IMR-90 (cell line): ENCODE results near the gene RNF114. TPM values are rescaled to one million over a fixed set of nuclear protein-coding genes. Genes with fewer than 3 reads are reported as not detected.

Experiments used
- ATAC-seq: fragments of 200-7000 bp; cut with Tn5 transposase; 2 replicates; pipeline ENCODE4 v1.9.1; 2020; ENCODE audit warnings: low read depth, mild to moderate bottlenecking, moderate library complexity
- BruUV-seq: library from RNA; stranded (reverse); fragments of 400-500 nt; replicated peaks from 2 replicates; lab custom pipeline; 2021; lab: Mats Ljungman, UMichigan
- CTCF ChIA-PET: fragments of 300-600 bp; formaldehyde crosslinking; extraction: SDS; loops from one replicate; lab custom pipeline; 2021; ENCODE audit warnings: antibody characterized with exemption; lab: Yijun Ruan, JAX
- POLR2A ChIA-PET: fragments of 300-600 bp; sonication (Branson Sonifier 250); formaldehyde crosslinking; loops from one replicate; lab custom pipeline; 2022; ENCODE audit warnings: antibody characterized with exemption; ENCODE audit not compliant: unreplicated experiment; lab: Charles Lee
- DNase-seq: peaks from one replicate; pipeline ENCODE4 v3.0.0; 2013
- H2AFZ ChIP-seq: replicated peaks from 2 replicates; pipeline ENCODE3; 2013; ENCODE audit warnings: low read length, mild to moderate bottlenecking; ENCODE audit not compliant: poor library complexity
- H2AK5ac ChIP-seq: 2 replicates; pipeline ENCODE4 v1.6.1; 2013; ENCODE audit warnings: low read depth, low read length, inconsistent platforms
- H2AK9ac ChIP-seq: replicated peaks from 2 replicates; pipeline ENCODE3; 2013; ENCODE audit warnings: mild to moderate bottlenecking, low read depth, low read length, moderate library complexity; ENCODE audit not compliant: poor library complexity
- H2BK120ac ChIP-seq: 2 replicates; pipeline ENCODE4 v1.6.1; 2013; ENCODE audit warnings: low read depth, low read length, inconsistent platforms
- H2BK15ac ChIP-seq: 3 replicates; pipeline ENCODE4 v1.6.1; 2013; ENCODE audit warnings: low read depth, low read length, inconsistent platforms
- H2BK20ac ChIP-seq: 2 replicates; pipeline ENCODE4 v1.6.1; 2013; ENCODE audit warnings: low read depth, mild to moderate bottlenecking, inconsistent platforms, low read length, moderate library complexity
- H2BK5ac ChIP-seq: 2 replicates; pipeline ENCODE4 v1.6.1; 2013; ENCODE audit warnings: mild to moderate bottlenecking, low read depth, low read length, inconsistent platforms; ENCODE audit not compliant: poor library complexity, severe bottlenecking
- H3K14ac ChIP-seq: replicated peaks from 2 replicates; pipeline ENCODE4 v1.6.1; 2013; ENCODE audit warnings: low read depth, low read length, inconsistent platforms
- H3K18ac ChIP-seq: 2 replicates; pipeline ENCODE4 v1.6.1; 2013; ENCODE audit warnings: low read depth, low read length, control low read depth
- H3K23ac ChIP-seq: 2 replicates; pipeline ENCODE4 v1.6.1; 2013; ENCODE audit warnings: low read depth, low read length, inconsistent platforms
- H3K27ac ChIP-seq: 2 replicates; pipeline ENCODE4 v1.5.1; 2013; ENCODE audit warnings: mild to moderate bottlenecking, control low read depth, low read length; ENCODE audit not compliant: insufficient read depth
- H3K27me3 ChIP-seq: 2 replicates; pipeline ENCODE4 v1.6.1; 2013; ENCODE audit warnings: low read length; ENCODE audit not compliant: control insufficient read depth, insufficient read depth
- H3K36me3 ChIP-seq: 2 replicates; pipeline ENCODE4 v1.6.1; 2013; ENCODE audit warnings: low read length, mixed read lengths; ENCODE audit not compliant: control insufficient read depth, insufficient read depth
- H3K4ac ChIP-seq: 2 replicates; pipeline ENCODE4 v1.6.1; 2013; ENCODE audit warnings: low read depth, low read length, inconsistent platforms
- H3K4me1 ChIP-seq: 2 replicates; pipeline ENCODE4 v1.6.1; 2013; ENCODE audit warnings: low read length, mixed read lengths; ENCODE audit not compliant: control insufficient read depth, insufficient read depth
- H3K4me2 ChIP-seq: 2 replicates; pipeline ENCODE4 v1.6.1; 2013; ENCODE audit warnings: low read depth, mild to moderate bottlenecking, control low read depth, low read length, moderate library complexity
- H3K4me3 ChIP-seq: 2 replicates; pipeline ENCODE4 v1.5.1; 2013; ENCODE audit warnings: low read depth, mild to moderate bottlenecking, control low read depth, low read length, moderate library complexity; ENCODE audit not compliant: insufficient read depth
- H3K56ac ChIP-seq: 2 replicates; pipeline ENCODE4 v1.6.1; 2013; ENCODE audit warnings: low read length, inconsistent platforms; ENCODE audit not compliant: insufficient read depth; ENCODE audit errors: extremely low read depth
- H3K79me1 ChIP-seq, 2 experiments: 2 replicates each; pipeline ENCODE4 v1.6.1; 2013; ENCODE audit warnings: low read length in 2 of 2, inconsistent platforms in 1 of 2, low read depth in 1 of 2
- H3K9ac ChIP-seq: 2 replicates; pipeline ENCODE4 v1.6.1; 2013; ENCODE audit warnings: low read depth, low read length, control low read depth
- H3K9me1 ChIP-seq: 2 replicates; pipeline ENCODE4 v1.6.1; 2013; ENCODE audit warnings: low read length, inconsistent platforms; ENCODE audit not compliant: insufficient read depth
- H3K9me3 ChIP-seq: 2 replicates; pipeline ENCODE4 v1.6.1; 2013; ENCODE audit warnings: low read length; ENCODE audit not compliant: control insufficient read depth, insufficient read depth
- H4K20me1 ChIP-seq: 2 replicates; pipeline ENCODE4 v1.6.1; 2013; ENCODE audit warnings: low read length, inconsistent platforms; ENCODE audit not compliant: insufficient read depth
- H4K5ac ChIP-seq: 2 replicates; pipeline ENCODE4 v1.6.1; 2013; ENCODE audit warnings: mild to moderate bottlenecking, low read depth, low read length, control low read depth
- H4K8ac ChIP-seq, 2 experiments: 2 replicates each; pipeline ENCODE4 v1.6.1; 2013; ENCODE audit warnings: low read depth in 2 of 2, low read length in 2 of 2, control low read depth in 1 of 2, inconsistent platforms in 1 of 2
- H4K91ac ChIP-seq: 2 replicates; pipeline ENCODE4 v1.6.1; 2013; ENCODE audit warnings: low read depth, low read length, inconsistent platforms; ENCODE audit not compliant: insufficient read depth
- BHLHE40 ChIP-seq: fragments of 150-350 bp; IDR thresholded peaks from 2 replicates; pipeline ENCODE4 v1.6.1; 2016; ENCODE audit warnings: mild to moderate bottlenecking, low read depth, low read length
- CHD1 ChIP-seq: IDR thresholded peaks from 2 replicates; pipeline ENCODE4 v1.6.1; 2012; ENCODE audit warnings: low read depth, low read length, improper control_type of control experiment
- MAFK ChIP-seq: IDR thresholded peaks from 2 replicates; pipeline ENCODE4 v1.6.1; 2012; ENCODE audit warnings: low read depth, low read length, improper control_type of control experiment
- POLR2A ChIP-seq: IDR thresholded peaks from 2 replicates; pipeline ENCODE4 v1.6.1; 2012; ENCODE audit warnings: mild to moderate bottlenecking, low read depth, low read length
- RCOR1 ChIP-seq: IDR thresholded peaks from 2 replicates; pipeline ENCODE4 v1.6.1; 2012; ENCODE audit warnings: mild to moderate bottlenecking, low read length, improper control_type of control experiment; ENCODE audit not compliant: insufficient replicate concordance
- WGBS, 2 experiments: methylation state at CpG; one replicate each; pipeline versions ENCODE4 v1.1.5 to v1.1.7; 2013; ENCODE audit warnings: missing lambda C conversion rate in 2 of 2; ENCODE audit not compliant: insufficient read length in 1 of 2; ENCODE audit errors: extremely low coverage in 2 of 2; 5-methylcytosine and 5-hydroxymethylcytosine counted together
- dilution Hi-C: fragments of 300-500 bp; cut with HindIII; formaldehyde crosslinking; loops from one replicate; pipeline ENCODE4 v1.14.3; 2018; ENCODE audit warnings: low sequenced_read_pairs; ENCODE audit not compliant: unreplicated experiment
- in situ Hi-C: fragments of 300-500 bp; cut with MboI; formaldehyde crosslinking; loops from 3 replicates; pipeline ENCODE4 v1.14.3; 2019; ENCODE audit warnings: low sequenced_read_pairs, inconsistent platforms, mixed read lengths
- intact Hi-C: fragments of 100-400 bp; cut with micrococcal nuclease; formaldehyde crosslinking; loops from 2 replicates; pipeline ENCODE4 v1.10.0; 2022
- polyA plus RNA-seq, 3 experiments: library from polyadenylated mRNA; depleted of rRNA; stranded (reverse); fragments of >200 nt; gene quantifications; 2 replicates each; pipeline ENCODE4 v1.2.3, GENCODE V29; 2012; ENCODE audit warnings: low replicate concordance in 1 of 3
- total RNA-seq: library from RNA; depleted of rRNA; stranded (reverse); fragments of >200 nt; gene quantifications from 2 replicates; pipeline ENCODE4 v1.2.3, GENCODE V29; 2012
- TF ChIP-seq, protein P1 (sequence below): fragments of 150-350 bp; IDR thresholded peaks from 2 replicates; pipeline ENCODE4 v1.6.1; 2017; ENCODE audit warnings: mild to moderate bottlenecking, antibody characterized with exemption, low read length, low read depth

The RNF114 gene
- total and polyA plus RNA-seq, 2 of the 4 experiments (the other 2 are of a cell fraction) = 44.6 to 62.3 TPM

DNA sequence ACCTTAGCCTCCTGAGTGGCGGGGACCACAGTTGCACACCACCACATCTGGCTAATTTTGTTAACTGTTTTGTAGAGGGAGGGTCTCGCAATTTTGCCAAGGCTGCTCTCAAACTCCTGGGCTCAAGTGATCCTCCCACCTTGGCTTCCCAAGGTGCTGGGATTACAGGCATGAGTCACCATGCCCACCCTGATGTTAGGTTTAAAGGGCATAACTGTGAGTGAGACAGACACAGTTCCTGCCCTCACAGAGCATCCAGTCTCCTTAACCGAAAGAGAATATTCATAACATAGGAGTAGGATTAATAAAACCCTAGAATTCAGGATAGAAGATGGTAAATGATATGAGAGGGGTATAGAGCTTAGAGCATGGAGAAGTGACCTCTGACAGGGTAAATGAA, 17.8 kb upstream of the RNF114 start:
- Histone ChIP-seq H4K20me1 (peaks cover 11% of the 10 kb centered on the region; the same call in 1 of the 2 replicates), H2AK5ac (no peak overlapping the region), H2BK20ac (no peak overlapping the region), H4K91ac (no peak overlapping the region), H3K27ac (no peak overlapping the region), H3K9ac (no peak overlapping the region), H4K5ac (no peak overlapping the region), H2BK120ac (no peak overlapping the region), H3K14ac (no peak overlapping the region), H2BK15ac (no peak overlapping the region), H3K27me3 (no peaks in the 10 kb centered on the region), H3K4ac (no peak overlapping the region), H3K56ac (no peak overlapping the region), H2AFZ (no peak overlapping the region), H2BK5ac (no peak overlapping the region), H3K36me3 (no peaks in the 10 kb centered on the region), H3K9me1 (peaks cover 3% of the 10 kb centered on the region; the same call in 1 of the 2 replicates), H2AK9ac (no peak overlapping the region), H4K8ac (no peak overlapping the region), H3K79me1 (peaks cover 5 to 24% of the 10 kb centered on the region in 2 experiments; a peak in 2 of 4 replicates), H3K23ac (no peak overlapping the region), H3K18ac (no peak overlapping the region), H3K4me3 (no peak overlapping the region), H3K4me1 (peaks cover 9% of the 10 kb centered on the region), H3K9me3 (no peaks in the 10 kb centered on the region), H3K4me2 (no peak overlapping the region)
- no CpG with 5 or more reads among the region's 3 CpGs for WGBS, 2 experiments
- dilution Hi-C loops (no loop called here), in situ Hi-C loops (no loop called here), intact Hi-C loops (no loop called here)
- ChIA-PET CTCF (no interaction called here), POLR2A (no interaction called here)
- no TSS peak for BruUV-seq
- ATAC-seq = no peak
- TF ChIP-seq, protein P1, sequence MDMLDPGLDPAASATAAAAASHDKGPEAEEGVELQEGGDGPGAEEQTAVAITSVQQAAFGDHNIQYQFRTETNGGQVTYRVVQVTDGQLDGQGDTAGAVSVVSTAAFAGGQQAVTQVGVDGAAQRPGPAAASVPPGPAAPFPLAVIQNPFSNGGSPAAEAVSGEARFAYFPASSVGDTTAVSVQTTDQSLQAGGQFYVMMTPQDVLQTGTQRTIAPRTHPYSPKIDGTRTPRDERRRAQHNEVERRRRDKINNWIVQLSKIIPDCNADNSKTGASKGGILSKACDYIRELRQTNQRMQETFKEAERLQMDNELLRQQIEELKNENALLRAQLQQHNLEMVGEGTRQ = no peak
- TF ChIP-seq BHLHE40 = no peak
- TF ChIP-seq CHD1 = no peak
- TF ChIP-seq RCOR1 = no peak
- no peak for TF ChIP-seq POLR2A
- no peak for TF ChIP-seq MAFK
- DNase-seq = no peak
